ENCODE data around the gene KRTAP5-6. TPM values are rescaled to one million over a fixed set of nuclear protein-coding genes. Genes with fewer than 3 reads are reported as not detected.

The KRTAP5-6 gene
- total RNA-seq, 2 donors from 2014 or later = not detected

DNA sequence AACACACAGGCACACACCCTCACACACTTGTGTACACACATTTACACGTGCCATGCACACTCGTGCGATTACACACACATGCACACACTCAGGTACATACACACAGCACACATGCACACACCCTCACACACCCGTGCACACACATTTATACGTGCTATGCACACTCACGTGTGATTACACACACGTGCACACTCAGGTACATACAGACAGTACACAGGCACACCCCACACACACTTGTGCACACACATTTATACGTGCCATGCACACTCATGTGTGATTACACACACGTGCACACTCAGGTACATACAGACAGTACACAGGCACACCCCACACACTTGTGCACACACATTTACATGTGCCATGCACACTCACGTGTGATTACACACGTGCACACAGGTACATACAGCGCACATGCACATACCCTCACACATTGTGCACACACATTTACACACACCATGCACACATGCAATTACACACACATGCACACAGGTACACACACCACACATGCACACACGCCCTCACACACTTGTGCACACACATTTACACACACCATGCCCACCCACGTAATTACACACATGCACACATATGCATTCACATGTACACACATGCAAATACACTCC is 48.8 kb downstream of the KRTAP5-6 start:
- Histone ChIP-seq H3K27ac (no peak overlapping the region), H3K27me3 (replicated peaks; ENCODE audit: insufficient read depth) (peaks cover 9% of the 10 kb centered on the region), H3K4me3 (no peak overlapping the region), H3K4me1 (replicated peaks) (no peaks in the 10 kb centered on the region), H3K36me3 (no peaks in the 10 kb centered on the region), H3K9me3 (no peaks in the 10 kb centered on the region)
- DNase-seq (ENCODE audit: low spot score) = no peak
- intact Hi-C loops (cut with DNase I) = no loop called here
- TF ChIP-seq, protein P1, sequence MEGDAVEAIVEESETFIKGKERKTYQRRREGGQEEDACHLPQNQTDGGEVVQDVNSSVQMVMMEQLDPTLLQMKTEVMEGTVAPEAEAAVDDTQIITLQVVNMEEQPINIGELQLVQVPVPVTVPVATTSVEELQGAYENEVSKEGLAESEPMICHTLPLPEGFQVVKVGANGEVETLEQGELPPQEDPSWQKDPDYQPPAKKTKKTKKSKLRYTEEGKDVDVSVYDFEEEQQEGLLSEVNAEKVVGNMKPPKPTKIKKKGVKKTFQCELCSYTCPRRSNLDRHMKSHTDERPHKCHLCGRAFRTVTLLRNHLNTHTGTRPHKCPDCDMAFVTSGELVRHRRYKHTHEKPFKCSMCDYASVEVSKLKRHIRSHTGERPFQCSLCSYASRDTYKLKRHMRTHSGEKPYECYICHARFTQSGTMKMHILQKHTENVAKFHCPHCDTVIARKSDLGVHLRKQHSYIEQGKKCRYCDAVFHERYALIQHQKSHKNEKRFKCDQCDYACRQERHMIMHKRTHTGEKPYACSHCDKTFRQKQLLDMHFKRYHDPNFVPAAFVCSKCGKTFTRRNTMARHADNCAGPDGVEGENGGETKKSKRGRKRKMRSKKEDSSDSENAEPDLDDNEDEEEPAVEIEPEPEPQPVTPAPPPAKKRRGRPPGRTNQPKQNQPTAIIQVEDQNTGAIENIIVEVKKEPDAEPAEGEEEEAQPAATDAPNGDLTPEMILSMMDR (IDR thresholded peaks at IDR 0.05) = no peak
- WGBS = 90% methylated on average over 14 of the region's 14 CpGs

DNA sequence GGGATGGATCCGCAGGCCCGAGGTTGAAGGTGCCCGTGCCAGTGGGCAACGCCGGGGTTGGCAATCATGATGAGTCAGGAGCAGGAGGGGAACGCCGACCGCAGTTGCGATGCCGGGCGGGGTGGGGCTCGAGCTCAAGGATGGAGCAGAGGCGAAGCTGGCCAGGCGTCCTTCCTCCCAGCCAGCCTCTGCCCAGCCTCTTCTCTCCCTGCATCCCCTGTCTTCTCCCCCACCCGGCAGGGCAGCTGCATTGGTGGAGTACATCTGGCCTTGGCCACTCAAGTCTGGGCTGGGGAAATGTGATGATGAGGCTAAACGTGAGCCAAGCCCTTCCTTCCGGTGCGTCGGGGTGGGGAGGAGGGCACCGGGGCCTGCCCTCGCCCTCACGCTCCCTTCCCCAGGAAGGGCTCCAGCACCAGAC is 49.5 kb downstream of the KRTAP5-6 start:
- no peaks in the 10 kb centered on the region for H3K4me1 ChIP-seq (replicated peaks)
- no peak overlapping the region for H3K27ac ChIP-seq
- WGBS = 85% methylated on average over 22 of the region's 22 CpGs
- no peak overlapping the region for H3K4me3 ChIP-seq
- H3K27me3 ChIP-seq (replicated peaks; ENCODE audit: insufficient read depth) = peaks cover 9% of the 10 kb centered on the region
- TF ChIP-seq, protein P1 (IDR thresholded peaks at IDR 0.05) = no peak
- TF ChIP-seq POLR2A (IDR thresholded peaks at IDR 0.05) (no peak), POLR2AphosphoS5 (IDR thresholded peaks at IDR 0.05) (no peak)
- no peaks in the 10 kb centered on the region for H3K9me3 ChIP-seq
- intact Hi-C loops (cut with DNase I) = no loop called here
- H3K36me3 ChIP-seq = no peaks in the 10 kb centered on the region
- DNase-seq (ENCODE audit: low spot score) = no peak

DNA sequence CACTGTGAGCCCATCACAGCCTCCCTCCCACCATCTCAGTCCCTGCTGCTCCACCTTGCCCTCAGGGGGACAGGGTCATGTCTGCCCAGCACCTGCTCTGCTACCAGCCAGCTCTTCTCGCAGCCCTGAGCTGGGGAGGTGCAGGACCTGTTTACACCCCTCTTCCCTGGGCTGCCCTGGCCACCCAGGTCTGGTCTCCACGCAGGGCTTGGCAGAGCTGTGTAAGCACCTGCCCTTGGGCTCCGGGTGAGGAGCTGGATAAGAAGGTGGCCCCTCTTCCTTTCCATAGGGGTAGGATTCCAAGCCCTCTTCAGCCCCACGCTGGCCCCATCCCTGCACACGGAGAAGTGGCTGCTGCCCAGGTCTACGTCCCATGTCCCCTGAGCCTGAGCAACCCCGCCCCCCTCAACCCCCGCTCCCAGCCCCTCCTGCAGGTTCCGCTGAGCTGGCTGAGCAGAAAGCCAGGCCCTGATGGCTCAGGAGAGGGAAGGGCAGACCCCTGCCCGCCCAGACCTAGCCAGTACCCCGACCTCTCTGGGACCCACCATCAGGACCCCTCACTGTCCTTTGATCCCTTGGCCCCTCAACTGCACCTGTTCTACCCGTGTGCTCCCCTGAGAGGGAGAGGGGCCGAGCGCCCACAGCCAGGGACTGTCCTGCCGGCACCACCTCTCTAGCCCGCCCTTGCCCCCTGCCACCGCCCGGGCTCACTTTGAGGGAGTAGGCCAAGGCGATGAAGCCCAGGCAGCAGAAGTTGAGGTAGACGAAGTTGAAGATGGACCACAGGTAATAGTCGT is 50.2 kb downstream of the KRTAP5-6 start:
- WGBS = 94% methylated on average over 20 of the region's 21 CpGs
- Histone ChIP-seq H3K27me3 (replicated peaks; ENCODE audit: insufficient read depth) (peaks cover 9% of the 10 kb centered on the region), H3K9me3 (no peaks in the 10 kb centered on the region), H3K4me1 (replicated peaks) (no peaks in the 10 kb centered on the region), H3K4me3 (no peak overlapping the region), H3K27ac (no peak overlapping the region), H3K36me3 (no peaks in the 10 kb centered on the region)
- intact Hi-C loops (cut with DNase I) = no loop called here
- TF ChIP-seq, protein P1 (IDR thresholded peaks at IDR 0.05) = no peak
- TF ChIP-seq POLR2AphosphoS5 (IDR thresholded peaks at IDR 0.05) (no peak), POLR2A (IDR thresholded peaks at IDR 0.05) (no peak)
- no peak for DNase-seq (ENCODE audit: low spot score)

Other genes starting within 250 kb of the KRTAP5-6 start
- 10 to 100 TPM; 39.3 to 46.5 TPM for gene MOB2, start 210.4 kb upstream of the KRTAP5-6 start, total RNA-seq
- 10 to 100 TPM in 1 of 2 donors, 1 to 10 TPM in 1; 8.8 to 17.2 TPM for gene DUSP8, start 124.9 kb upstream of the KRTAP5-6 start, total RNA-seq
- not detected for gene KRTAP5-1, start 111.9 kb upstream of the KRTAP5-6 start, total RNA-seq
- not detected for gene KRTAP5-2, start 98.9 kb upstream of the KRTAP5-6 start, total RNA-seq
- gene KRTAP5-3, start 88.7 kb upstream of the KRTAP5-6 start, total RNA-seq = not detected
- not detected for gene KRTAP5-4, start 75.1 kb upstream of the KRTAP5-6 start, total RNA-seq
- not detected for gene KRTAP5-5, start 67.4 kb upstream of the KRTAP5-6 start, total RNA-seq
- gene IFITM10, start 53.4 kb downstream of the KRTAP5-6 start, total RNA-seq = 1 to 10 TPM; 2.6 to 3.1 TPM
- 100 to 1,000 TPM; 497 to 983 TPM for gene CTSD, start 66.7 kb downstream of the KRTAP5-6 start, total RNA-seq
- gene SYT8, start 137.8 kb downstream of the KRTAP5-6 start, total RNA-seq = 1 to 10 TPM; 1.7 to 4.1 TPM
- gene TNNI2, start 141.8 kb downstream of the KRTAP5-6 start, total RNA-seq = 1 to 10 TPM in 1 of 2 donors, not detected in 1; 5.5 TPM
- 10 to 100 TPM in 1 of 2 donors, 1 to 10 TPM in 1; 6.7 to 11.6 TPM for gene LSP1, start 155.9 kb downstream of the KRTAP5-6 start, total RNA-seq
- under 1 TPM in 1 of 2 donors, not detected in 1; 0.17 TPM for gene PRR33, start 194.7 kb downstream of the KRTAP5-6 start, total RNA-seq
- gene TNNT3, start 222.5 kb downstream of the KRTAP5-6 start, total RNA-seq = 1 to 10 TPM; 4.5 to 8.4 TPM

Data from prostate gland (tissue), 2 donors.